Natural killer cell (primary cell): ENCODE results near the gene RNF224. TPM values are rescaled to one million over a fixed set of nuclear protein-coding genes. Genes with fewer than 3 reads are reported as not detected.

Source experiments
- ATAC-seq, 3 donors: fragments of 150-1000 bp in 2 of 3; fragments of 200-7000 bp in 1 of 3; cut with Tn5 transposase; 1 replicate in 1 of 3; 2 replicates in 2 of 3; pipeline ENCODE4 v1.10.0; 2021; ENCODE audit warnings: mild to moderate bottlenecking in 2 of 3, moderate library complexity in 2 of 3
- DNase-seq, 2 donors: peaks; one replicate each; pipeline versions ENCODE4 v3.0.0 to v3.0.0-alpha.2; 2013 to 2021; ENCODE audit warnings: mixed read lengths in 1 of 2
- H3K27ac ChIP-seq: one replicate; pipeline ENCODE4 v1.5.1; 2013; ENCODE audit warnings: mild to moderate bottlenecking, low read length
- H3K27me3 ChIP-seq: one replicate; pipeline ENCODE4 v1.6.1; 2013; ENCODE audit warnings: low read length; ENCODE audit not compliant: control insufficient read depth, insufficient read depth
- H3K36me3 ChIP-seq: one replicate; pipeline ENCODE4 v1.6.1; 2013; ENCODE audit warnings: low read length; ENCODE audit not compliant: control insufficient read depth, insufficient read depth
- H3K4me1 ChIP-seq: one replicate; pipeline ENCODE4 v1.6.1; 2013; ENCODE audit warnings: low read length; ENCODE audit not compliant: control insufficient read depth, insufficient read depth
- H3K4me3 ChIP-seq: one replicate; pipeline ENCODE4 v1.5.1; 2013; ENCODE audit warnings: low read length
- H3K9me3 ChIP-seq: one replicate; pipeline ENCODE4 v1.6.1; 2013; ENCODE audit warnings: low read length; ENCODE audit not compliant: control insufficient read depth, insufficient read depth
- H3K27ac Mint-ChIP-seq, 2 donors: one replicate each; pipeline ENCODE4 v1.8.0; 2022; ENCODE audit warnings: mild to moderate bottlenecking in 2 of 2, mixed read lengths in 2 of 2, moderate library complexity in 1 of 2
- H3K27me3 Mint-ChIP-seq, 2 donors: one replicate each; pipeline ENCODE4 v1.8.0; 2022; ENCODE audit warnings: low read depth in 2 of 2, mixed read lengths in 2 of 2
- H3K36me3 Mint-ChIP-seq: one replicate; pipeline ENCODE4 v1.8.0; 2022; ENCODE audit warnings: mixed read lengths
- H3K4me1 Mint-ChIP-seq, 2 donors: one replicate each; pipeline ENCODE4 v1.8.0; 2022; ENCODE audit warnings: mixed read lengths in 2 of 2
- H3K4me3 Mint-ChIP-seq: one replicate; pipeline ENCODE4 v1.8.0; 2022; ENCODE audit warnings: mild to moderate bottlenecking, moderate library complexity, mixed read lengths
- H3K9me3 Mint-ChIP-seq, 2 donors: one replicate each; pipeline ENCODE4 v1.8.0; 2022; ENCODE audit warnings: mixed read lengths in 2 of 2
- WGBS: methylation state at CpG from one replicate; pipeline ENCODE4 v1.1.7; 2013; ENCODE audit warnings: missing lambda C conversion rate; ENCODE audit not compliant: insufficient coverage; 5-methylcytosine and 5-hydroxymethylcytosine counted together
- intact Hi-C: fragments of 100-400 bp; cut with micrococcal nuclease; formaldehyde crosslinking; loops from one replicate; pipeline ENCODE4 v1.14.2; 2022
- total RNA-seq, 4 donors: library from RNA; stranded (reverse); fragments of 120-200 nt in 1 of 4; gene quantifications; one replicate each; pipeline versions ENCODE4 v1.2.3 to v1.2.4, GENCODE V29; 2013 to 2022
- TF ChIP-seq, protein P1 (sequence below): fragments of 200-600 bp; IDR thresholded peaks from one replicate; pipeline ENCODE4 v1.8.0; 2022; ENCODE audit warnings: antibody characterized with exemption

RNF224 gene
- total RNA-seq, 3 donors from 2014 or later (not counting 1 experiment from before 2014, with no cell fraction given) = not detected

- H3K4me3 Mint-ChIP-seq = no peak overlapping the region
- Histone ChIP-seq H3K4me1 (peaks cover 46% of the 10 kb centered on the region), H3K9me3 (no peaks in the 10 kb centered on the region), H3K27ac (no peak overlapping the region), H3K36me3 (peaks cover 19% of the 10 kb centered on the region), H3K27me3 (no peaks in the 10 kb centered on the region), H3K4me3 (no peak overlapping the region)
- no peak for DNase-seq
- no peaks in the 10 kb centered on the region for H3K36me3 Mint-ChIP-seq
- TF ChIP-seq, protein P1, sequence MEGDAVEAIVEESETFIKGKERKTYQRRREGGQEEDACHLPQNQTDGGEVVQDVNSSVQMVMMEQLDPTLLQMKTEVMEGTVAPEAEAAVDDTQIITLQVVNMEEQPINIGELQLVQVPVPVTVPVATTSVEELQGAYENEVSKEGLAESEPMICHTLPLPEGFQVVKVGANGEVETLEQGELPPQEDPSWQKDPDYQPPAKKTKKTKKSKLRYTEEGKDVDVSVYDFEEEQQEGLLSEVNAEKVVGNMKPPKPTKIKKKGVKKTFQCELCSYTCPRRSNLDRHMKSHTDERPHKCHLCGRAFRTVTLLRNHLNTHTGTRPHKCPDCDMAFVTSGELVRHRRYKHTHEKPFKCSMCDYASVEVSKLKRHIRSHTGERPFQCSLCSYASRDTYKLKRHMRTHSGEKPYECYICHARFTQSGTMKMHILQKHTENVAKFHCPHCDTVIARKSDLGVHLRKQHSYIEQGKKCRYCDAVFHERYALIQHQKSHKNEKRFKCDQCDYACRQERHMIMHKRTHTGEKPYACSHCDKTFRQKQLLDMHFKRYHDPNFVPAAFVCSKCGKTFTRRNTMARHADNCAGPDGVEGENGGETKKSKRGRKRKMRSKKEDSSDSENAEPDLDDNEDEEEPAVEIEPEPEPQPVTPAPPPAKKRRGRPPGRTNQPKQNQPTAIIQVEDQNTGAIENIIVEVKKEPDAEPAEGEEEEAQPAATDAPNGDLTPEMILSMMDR = no peak
- H3K9me3 Mint-ChIP-seq = no peaks in the 10 kb centered on the region
- intact Hi-C loops = no loop called here
- 93% methylated on average over 39 of the region's 39 CpGs for WGBS
- ATAC-seq = no peak
- H3K27ac Mint-ChIP-seq = no peak overlapping the region
- H3K4me1 Mint-ChIP-seq = peaks cover 11 to 40% of the 10 kb centered on the region in 2 donors
- no peaks in the 10 kb centered on the region for H3K27me3 Mint-ChIP-seq
Measured at GRCh38 chr9:137272241-137273094, 45.2 kb downstream of the RNF224 start.

DNA sequence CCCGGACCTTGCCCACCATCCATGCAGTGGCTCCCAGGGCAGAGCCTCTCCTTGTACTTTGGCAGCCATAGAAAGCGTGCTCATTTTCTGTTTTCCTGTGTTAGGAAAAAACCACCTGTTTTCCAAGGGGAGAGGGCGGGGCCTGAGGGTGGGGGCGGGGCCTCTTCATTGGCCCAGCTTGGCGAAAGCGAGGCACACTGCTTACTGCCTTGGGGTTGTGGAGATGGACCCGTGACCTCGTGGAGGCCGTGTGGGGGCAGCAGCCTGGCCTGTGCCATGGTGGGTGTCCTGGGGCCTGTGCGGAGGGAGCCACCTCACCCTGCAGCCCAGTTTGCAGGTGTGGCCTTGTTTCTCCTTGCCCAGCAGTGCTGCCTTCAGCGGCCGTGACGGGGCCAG is 45.8 kb downstream of the RNF224 start:
- DNase-seq (no peak), ATAC-seq (no peak)
- Mint-ChIP-seq H3K9me3 (no peaks in the 10 kb centered on the region), H3K4me3 (no peak overlapping the region), H3K36me3 (no peaks in the 10 kb centered on the region), H3K4me1 (peaks cover 11 to 47% of the 10 kb centered on the region in 2 donors), H3K27ac (no peak overlapping the region), H3K27me3 (no peaks in the 10 kb centered on the region)
- Histone ChIP-seq H3K4me1 (peaks cover 50% of the 10 kb centered on the region), H3K27me3 (no peaks in the 10 kb centered on the region), H3K36me3 (peaks cover 15% of the 10 kb centered on the region), H3K27ac (no peak overlapping the region), H3K9me3 (no peaks in the 10 kb centered on the region), H3K4me3 (no peak overlapping the region)
- intact Hi-C loops = no loop called here
- 94% methylated on average over 13 of the region's 13 CpGs for WGBS
- TF ChIP-seq, protein P1 = no peak

DNA sequence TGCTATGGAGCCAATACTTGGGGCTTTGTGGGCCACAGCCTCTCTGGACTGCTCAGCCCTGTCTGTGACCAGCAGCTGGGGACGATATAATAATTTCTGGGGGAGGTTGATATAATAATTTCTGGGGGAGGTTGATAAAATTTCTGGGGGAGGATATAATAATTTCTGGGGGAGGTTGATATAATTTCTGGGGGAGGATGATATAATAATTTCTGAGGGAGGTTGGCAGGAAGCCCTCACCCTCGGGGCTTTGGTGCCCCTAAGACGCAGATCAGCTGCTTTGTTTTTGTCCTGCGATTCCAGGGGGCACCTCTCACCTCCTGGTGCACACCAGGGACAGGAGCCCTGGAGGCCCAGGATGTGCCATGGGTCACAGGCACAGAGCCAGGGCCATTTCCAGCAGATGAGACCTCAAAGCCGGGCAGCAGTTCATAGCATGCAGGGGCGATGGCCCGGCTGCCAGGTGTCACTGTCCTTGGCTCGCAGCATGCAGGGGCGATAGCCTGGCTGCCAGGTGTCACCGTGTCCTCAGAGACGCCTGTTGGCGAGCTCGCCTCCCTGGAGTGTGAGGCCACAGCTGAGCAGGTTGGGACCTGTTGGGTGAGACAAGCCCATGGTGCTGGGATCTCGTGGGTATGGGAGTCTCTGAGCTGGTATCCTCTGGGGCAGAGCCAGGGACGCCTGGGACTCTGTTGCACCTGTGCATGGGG is 46.5 kb downstream of the RNF224 start:
- H3K9me3 ChIP-seq = no peaks in the 10 kb centered on the region
- peaks cover 15% of the 10 kb centered on the region for H3K36me3 ChIP-seq
- H3K27ac Mint-ChIP-seq = no peak overlapping the region
- no peak overlapping the region for H3K27ac ChIP-seq
- no peak overlapping the region for H3K4me3 ChIP-seq
- no peaks in the 10 kb centered on the region for H3K27me3 Mint-ChIP-seq
- ATAC-seq = no peak
- H3K4me1 ChIP-seq = peaks cover 50% of the 10 kb centered on the region
- intact Hi-C loops = no loop called here
- no peaks in the 10 kb centered on the region for H3K36me3 Mint-ChIP-seq
- H3K27me3 ChIP-seq = no peaks in the 10 kb centered on the region
- no peak for DNase-seq
- H3K9me3 Mint-ChIP-seq = no peaks in the 10 kb centered on the region
- TF ChIP-seq, protein P1 = no peak
- 83% methylated on average over 15 of the region's 15 CpGs for WGBS
- H3K4me1 Mint-ChIP-seq = peaks cover 11 to 42% of the 10 kb centered on the region in 2 donors
- H3K4me3 Mint-ChIP-seq = no peak overlapping the region
